ENCODE measurements around the gene SEMG1. TPM values are rescaled to one million over a fixed set of nuclear protein-coding genes. Genes with fewer than 3 reads are reported as not detected.
A peak's percentile ranks its signal among the peaks of the same experiment; 100 is the strongest.

Gene SEMG1
- total RNA-seq (2021) (2.0 to 2.9 TPM (median 2.1 TPM) in 3 replicates), Bru-seq, nascent RNA (percentile 28 among the genes with signal in this experiment)
- long read RNA-seq, experiment 1, transcript SEMG1-201 (3 exons, 1,662 nt): major isoform, 7 of 7 reads
- long read RNA-seq, experiment 1, partial matches to known transcripts: 0 of 7 reads
- long read RNA-seq, experiment 1, other reads (novel, unspliced or antisense): 0 of 7 reads
- long read RNA-seq, experiment 2, partial matches to known transcripts: 2 of 4 reads
- long read RNA-seq, experiment 2, other reads (novel, unspliced or antisense): 0 of 4 reads
- long read RNA-seq, experiment 3, partial matches to known transcripts: 0 of 2 reads
- long read RNA-seq, experiment 3, other reads (novel, unspliced or antisense): 0 of 2 reads

GRCh38 chr20:45206725-45207124 lies at the start of gene SEMG1:
TSS of gene SEMG1 (plus strand) at chr20:45207033. CDS start at chr20:45207054, 21 bp downstream.
- ChIA-PET POLR2A (interaction anchor here (0.6 kb wide), 1 partner anchor 60 kb away, joined by 3 read pairs; no protein-coding TSS in a partner anchor), CTCF (interaction anchor here (0.6 to 2.5 kb wide), 8 partner anchors 19 to 479 kb away, joined by 3 to 12 read pairs (median 4); no protein-coding TSS in a partner anchor)
- Mint-ChIP-seq H3K9me3 (peaks cover 23% of the 10 kb centered on the region), H3K27ac (no peak within 1 kb of the TSS), H3K4me1 (peaks cover 48% of the 10 kb centered on the region), H3K27me3 (ENCODE audit: low read depth) (peaks cover 14% of the 10 kb centered on the region), H3K36me3 (peaks cover 2% of the 10 kb centered on the region; the same call in 1 of the 2 replicates), H3K4me3 (no peak within 1 kb of the TSS)
- no peak for TF ChIP-seq ZNF263 (CRISPR knock-in tag; IDR thresholded peaks at IDR 0.05; ENCODE audit: low read depth)
- TF ChIP-seq, protein P1, sequence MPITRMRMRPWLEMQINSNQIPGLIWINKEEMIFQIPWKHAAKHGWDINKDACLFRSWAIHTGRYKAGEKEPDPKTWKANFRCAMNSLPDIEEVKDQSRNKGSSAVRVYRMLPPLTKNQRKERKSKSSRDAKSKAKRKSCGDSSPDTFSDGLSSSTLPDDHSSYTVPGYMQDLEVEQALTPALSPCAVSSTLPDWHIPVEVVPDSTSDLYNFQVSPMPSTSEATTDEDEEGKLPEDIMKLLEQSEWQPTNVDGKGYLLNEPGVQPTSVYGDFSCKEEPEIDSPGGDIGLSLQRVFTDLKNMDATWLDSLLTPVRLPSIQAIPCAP (CRISPR knock-in tag; IDR thresholded peaks at IDR 0.05): no peak
- TF ChIP-seq AFF4 (CRISPR knock-in tag; IDR thresholded peaks at IDR 0.05; ENCODE audit: borderline replicate concordance): no peak
- TF ChIP-seq FOXK1 (CRISPR knock-in tag; IDR thresholded peaks at IDR 0.05): no peak
- no peak for TF ChIP-seq CREM (CRISPR knock-in tag; IDR thresholded peaks at IDR 0.05)
- TF ChIP-seq MYBL2 (CRISPR knock-in tag; IDR thresholded peaks at IDR 0.05): no peak
- no peak for TF ChIP-seq ETV6 (CRISPR knock-in tag; IDR thresholded peaks at IDR 0.05)
- no peak for TF ChIP-seq NR3C1 (CRISPR knock-in tag; conservative IDR thresholded peaks at IDR 0.05; ENCODE audit: low read depth)
- TF ChIP-seq, protein P2, sequence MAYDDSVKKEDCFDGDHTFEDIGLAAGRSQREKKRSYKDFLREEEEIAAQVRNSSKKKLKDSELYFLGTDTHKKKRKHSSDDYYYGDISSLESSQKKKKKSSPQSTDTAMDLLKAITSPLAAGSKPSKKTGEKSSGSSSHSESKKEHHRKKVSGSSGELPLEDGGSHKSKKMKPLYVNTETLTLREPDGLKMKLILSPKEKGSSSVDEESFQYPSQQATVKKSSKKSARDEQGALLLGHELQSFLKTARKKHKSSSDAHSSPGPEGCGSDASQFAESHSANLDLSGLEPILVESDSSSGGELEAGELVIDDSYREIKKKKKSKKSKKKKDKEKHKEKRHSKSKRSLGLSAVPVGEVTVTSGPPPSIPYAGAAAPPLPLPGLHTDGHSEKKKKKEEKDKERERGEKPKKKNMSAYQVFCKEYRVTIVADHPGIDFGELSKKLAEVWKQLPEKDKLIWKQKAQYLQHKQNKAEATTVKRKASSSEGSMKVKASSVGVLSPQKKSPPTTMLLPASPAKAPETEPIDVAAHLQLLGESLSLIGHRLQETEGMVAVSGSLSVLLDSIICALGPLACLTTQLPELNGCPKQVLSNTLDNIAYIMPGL (CRISPR knock-in tag; IDR thresholded peaks at IDR 0.05): no peak
- no peak for ATAC-seq
- DNase-seq (ENCODE audit: low spot score): no peak

DNA sequence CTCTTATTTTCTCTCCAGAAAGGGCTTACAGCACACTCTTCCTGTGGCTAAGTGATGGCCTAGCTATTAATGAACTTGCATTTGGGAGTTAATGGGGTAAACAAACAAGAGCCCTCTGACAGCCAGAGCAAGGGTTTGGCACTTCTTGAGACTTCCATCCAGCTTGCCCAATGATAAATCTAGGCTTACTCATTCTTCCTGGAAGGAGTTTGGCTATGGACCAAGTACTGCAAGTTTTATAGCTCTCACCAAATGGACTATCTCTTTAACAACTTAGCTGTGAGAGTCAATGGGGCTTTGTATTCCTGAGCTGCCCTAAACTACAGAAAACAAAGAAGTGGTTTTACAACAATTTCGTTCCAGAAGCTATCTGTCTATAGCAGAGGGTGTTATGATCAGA lies 48.9 kb upstream of the SEMG1 start:
- CTCF ChIA-PET: interaction anchor here (1.0 to 2.2 kb wide), 3 partner anchors 19 to 154 kb away, joined by 4 to 11 read pairs (median 5); no protein-coding TSS in a partner anchor
- Mint-ChIP-seq H3K4me3 (no peak overlapping the region), H3K9me3 (peaks cover 55% of the 10 kb centered on the region), H3K27ac (no peak overlapping the region), H3K36me3 (peaks cover 9% of the 10 kb centered on the region; the same call in 1 of the 2 replicates), H3K27me3 (ENCODE audit: low read depth) (peaks cover 31% of the 10 kb centered on the region), H3K4me1 (no peaks in the 10 kb centered on the region)
- POLR2A ChIA-PET: no interaction called here
- ATAC-seq (no peak), DNase-seq (ENCODE audit: low spot score) (no peak)
- TF ChIP-seq ZNF219 (CRISPR knock-in tag; IDR thresholded peaks at IDR 0.05; ENCODE audit: borderline replicate concordance): no peak
- TF ChIP-seq, protein P3, sequence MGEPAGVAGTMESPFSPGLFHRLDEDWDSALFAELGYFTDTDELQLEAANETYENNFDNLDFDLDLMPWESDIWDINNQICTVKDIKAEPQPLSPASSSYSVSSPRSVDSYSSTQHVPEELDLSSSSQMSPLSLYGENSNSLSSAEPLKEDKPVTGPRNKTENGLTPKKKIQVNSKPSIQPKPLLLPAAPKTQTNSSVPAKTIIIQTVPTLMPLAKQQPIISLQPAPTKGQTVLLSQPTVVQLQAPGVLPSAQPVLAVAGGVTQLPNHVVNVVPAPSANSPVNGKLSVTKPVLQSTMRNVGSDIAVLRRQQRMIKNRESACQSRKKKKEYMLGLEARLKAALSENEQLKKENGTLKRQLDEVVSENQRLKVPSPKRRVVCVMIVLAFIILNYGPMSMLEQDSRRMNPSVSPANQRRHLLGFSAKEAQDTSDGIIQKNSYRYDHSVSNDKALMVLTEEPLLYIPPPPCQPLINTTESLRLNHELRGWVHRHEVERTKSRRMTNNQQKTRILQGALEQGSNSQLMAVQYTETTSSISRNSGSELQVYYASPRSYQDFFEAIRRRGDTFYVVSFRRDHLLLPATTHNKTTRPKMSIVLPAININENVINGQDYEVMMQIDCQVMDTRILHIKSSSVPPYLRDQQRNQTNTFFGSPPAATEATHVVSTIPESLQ (CRISPR knock-in tag; IDR thresholded peaks at IDR 0.05): no peak
- TF ChIP-seq, protein P4, sequence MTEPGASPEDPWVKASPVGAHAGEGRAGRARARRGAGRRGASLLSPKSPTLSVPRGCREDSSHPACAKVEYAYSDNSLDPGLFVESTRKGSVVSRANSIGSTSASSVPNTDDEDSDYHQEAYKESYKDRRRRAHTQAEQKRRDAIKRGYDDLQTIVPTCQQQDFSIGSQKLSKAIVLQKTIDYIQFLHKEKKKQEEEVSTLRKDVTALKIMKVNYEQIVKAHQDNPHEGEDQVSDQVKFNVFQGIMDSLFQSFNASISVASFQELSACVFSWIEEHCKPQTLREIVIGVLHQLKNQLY (CRISPR knock-in tag; IDR thresholded peaks at IDR 0.05): no peak
- TF ChIP-seq AFF4 (CRISPR knock-in tag; IDR thresholded peaks at IDR 0.05; ENCODE audit: borderline replicate concordance): no peak
- TF ChIP-seq STAT6 (CRISPR knock-in tag; conservative IDR thresholded peaks at IDR 0.05; ENCODE audit: low read depth): no peak
- TF ChIP-seq NR2C2 (CRISPR knock-in tag; IDR thresholded peaks at IDR 0.05): no peak
- TF ChIP-seq MXD4 (CRISPR knock-in tag; IDR thresholded peaks at IDR 0.05; ENCODE audit: borderline replicate concordance): no peak
- no peak for TF ChIP-seq ATF1 (CRISPR knock-in tag; IDR thresholded peaks at IDR 0.05)
